ENCODE data around the gene RNF225.
"Not testable (repeated sequence)": the region's sequence is repeated elsewhere in the genome, so short reads cannot be mapped to it uniquely, and the experiment has no call there.

The RNF225 gene

GRCh38 chr19:58400316-58400915, 5.0 kb downstream of the RNF225 start:
- Histone ChIP-seq H4K20me1 (ENCODE audit: insufficient read depth, low read length) (no peaks in the 10 kb centered on the region), H3K9me2 (replicated peaks; ENCODE audit: insufficient read depth, low read length) (no peaks in the 10 kb centered on the region), H3K27ac (ENCODE audit: low read length) (no peak overlapping the region), H3K4me2 (ENCODE audit: low read depth, low read length) (no peak overlapping the region), H3K79me2 (ENCODE audit: low read length) (no peaks in the 10 kb centered on the region), H3K27me3 (replicated peaks; ENCODE audit: insufficient read depth, low read length) (peaks cover 5% of the 10 kb centered on the region; the same call in 1 of the 2 replicates), H3K36me3 (replicated peaks; ENCODE audit: insufficient read depth, low read length) (no peaks in the 10 kb centered on the region), H3K9ac (ENCODE audit: low read length) (no peak overlapping the region), H3K4me1 (ENCODE audit: low read length) (no peaks in the 10 kb centered on the region), H2AFZ (ENCODE audit: low read length) (no peak overlapping the region), H3K4me3 (ENCODE audit: low read length) (no peak overlapping the region), H3K9me3 (replicated peaks; ENCODE audit: insufficient read depth, low read length) (no peaks in the 10 kb centered on the region), H3F3A (ENCODE audit: insufficient read depth, low read length) (no peaks in the 10 kb centered on the region)
- TF ChIP-seq EZH2phosphoT487 (IDR thresholded peaks at IDR 0.05; ENCODE audit: low read length) (no peak), EZH2 (optimal IDR thresholded peaks at IDR 0.05; ENCODE audit: low read depth, low read length) (no peak)
- TF ChIP-seq, protein P1, sequence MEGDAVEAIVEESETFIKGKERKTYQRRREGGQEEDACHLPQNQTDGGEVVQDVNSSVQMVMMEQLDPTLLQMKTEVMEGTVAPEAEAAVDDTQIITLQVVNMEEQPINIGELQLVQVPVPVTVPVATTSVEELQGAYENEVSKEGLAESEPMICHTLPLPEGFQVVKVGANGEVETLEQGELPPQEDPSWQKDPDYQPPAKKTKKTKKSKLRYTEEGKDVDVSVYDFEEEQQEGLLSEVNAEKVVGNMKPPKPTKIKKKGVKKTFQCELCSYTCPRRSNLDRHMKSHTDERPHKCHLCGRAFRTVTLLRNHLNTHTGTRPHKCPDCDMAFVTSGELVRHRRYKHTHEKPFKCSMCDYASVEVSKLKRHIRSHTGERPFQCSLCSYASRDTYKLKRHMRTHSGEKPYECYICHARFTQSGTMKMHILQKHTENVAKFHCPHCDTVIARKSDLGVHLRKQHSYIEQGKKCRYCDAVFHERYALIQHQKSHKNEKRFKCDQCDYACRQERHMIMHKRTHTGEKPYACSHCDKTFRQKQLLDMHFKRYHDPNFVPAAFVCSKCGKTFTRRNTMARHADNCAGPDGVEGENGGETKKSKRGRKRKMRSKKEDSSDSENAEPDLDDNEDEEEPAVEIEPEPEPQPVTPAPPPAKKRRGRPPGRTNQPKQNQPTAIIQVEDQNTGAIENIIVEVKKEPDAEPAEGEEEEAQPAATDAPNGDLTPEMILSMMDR (IDR thresholded peaks at IDR 0.05; ENCODE audit: low read length): no peak
- no peak for DNase-seq

DNA sequence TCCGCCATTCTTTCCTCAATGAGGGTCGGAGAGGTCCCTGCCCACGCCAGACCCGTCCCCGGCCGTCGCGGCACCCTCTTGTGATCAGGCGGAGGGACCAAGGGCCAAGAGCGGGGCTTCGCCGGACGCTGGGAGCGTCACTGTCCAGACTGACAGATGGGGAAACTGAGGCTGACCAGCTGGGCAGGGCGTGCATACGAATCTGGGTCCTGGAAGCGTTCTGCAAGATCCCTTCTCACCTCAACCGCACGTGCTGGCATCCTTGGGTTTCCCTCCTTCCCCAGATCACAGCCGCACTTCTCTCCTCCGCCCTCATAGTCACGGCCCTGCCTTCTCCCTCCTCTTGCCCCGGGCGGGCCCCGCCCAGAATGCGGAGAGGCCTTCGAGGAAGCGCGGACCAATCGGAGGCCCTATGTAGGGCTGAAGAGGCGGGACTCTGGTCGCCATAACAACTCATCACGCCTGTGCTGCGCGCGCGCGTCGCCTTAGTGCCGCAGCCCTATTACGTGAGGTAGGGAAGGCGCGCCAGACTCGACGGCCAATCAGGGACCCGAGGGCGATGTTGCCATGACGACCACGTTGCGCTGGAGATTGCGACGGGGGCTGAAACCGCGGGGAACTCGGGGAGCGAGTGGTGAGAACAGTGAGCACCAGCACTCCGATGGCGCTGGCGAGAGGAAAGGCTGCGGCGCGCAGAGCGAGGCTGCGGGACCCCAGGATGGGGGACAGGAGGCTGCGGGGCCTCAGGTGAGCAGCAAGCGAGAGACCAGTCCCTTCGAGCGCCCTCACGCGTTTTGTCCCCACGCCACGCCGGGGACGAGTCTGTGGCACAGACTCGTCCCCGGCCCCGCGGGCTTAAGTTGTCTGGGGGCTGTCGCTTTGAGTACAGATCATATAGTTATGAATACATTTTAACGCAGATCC, 5.7 kb downstream of the RNF225 start:
- no peak overlapping the region for H3K27ac ChIP-seq (ENCODE audit: low read length)
- no peak for DNase-seq
- TF ChIP-seq, protein P1 (IDR thresholded peaks at IDR 0.05; ENCODE audit: low read length): no peak
- TF ChIP-seq EZH2 (optimal IDR thresholded peaks at IDR 0.05; ENCODE audit: low read depth, low read length) (no peak), EZH2phosphoT487 (IDR thresholded peaks at IDR 0.05; ENCODE audit: low read length) (no peak)
- H3K9me2 ChIP-seq (replicated peaks; ENCODE audit: insufficient read depth, low read length): no peaks in the 10 kb centered on the region
- no peaks in the 10 kb centered on the region for H3K9me3 ChIP-seq (replicated peaks; ENCODE audit: insufficient read depth, low read length)
- no peak overlapping the region for H3K9ac ChIP-seq (ENCODE audit: low read length)
- no peaks in the 10 kb centered on the region for H3K79me2 ChIP-seq (ENCODE audit: low read length)
- H3K4me3 ChIP-seq (ENCODE audit: low read length): no peak overlapping the region
- H3F3A ChIP-seq (ENCODE audit: insufficient read depth, low read length): no peaks in the 10 kb centered on the region
- no peaks in the 10 kb centered on the region for H4K20me1 ChIP-seq (ENCODE audit: insufficient read depth, low read length)
- no peaks in the 10 kb centered on the region for H3K36me3 ChIP-seq (replicated peaks; ENCODE audit: insufficient read depth, low read length)
- H3K27me3 ChIP-seq (replicated peaks; ENCODE audit: insufficient read depth, low read length): peaks cover 5% of the 10 kb centered on the region; the same call in 1 of the 2 replicates
- no peak overlapping the region for H2AFZ ChIP-seq (ENCODE audit: low read length)
- no peaks in the 10 kb centered on the region for H3K4me1 ChIP-seq (ENCODE audit: low read length)
- H3K4me2 ChIP-seq (ENCODE audit: low read depth, low read length): no peak overlapping the region

- H4K20me1 ChIP-seq (ENCODE audit: insufficient read depth, low read length): no peaks in the 10 kb centered on the region
- no peak overlapping the region for H3K4me2 ChIP-seq (ENCODE audit: low read depth, low read length)
- H3K79me2 ChIP-seq (ENCODE audit: low read length): no peaks in the 10 kb centered on the region
- peaks cover 5% of the 10 kb centered on the region; the same call in 1 of the 2 replicates for H3K27me3 ChIP-seq (replicated peaks; ENCODE audit: insufficient read depth, low read length)
- H3F3A ChIP-seq (ENCODE audit: insufficient read depth, low read length): no peaks in the 10 kb centered on the region
- no peaks in the 10 kb centered on the region for H3K9me3 ChIP-seq (replicated peaks; ENCODE audit: insufficient read depth, low read length)
- H3K9me2 ChIP-seq (replicated peaks; ENCODE audit: insufficient read depth, low read length): no peaks in the 10 kb centered on the region
- DNase-seq: no peak
- TF ChIP-seq EZH2 (optimal IDR thresholded peaks at IDR 0.05; ENCODE audit: low read depth, low read length) (no peak), EZH2phosphoT487 (IDR thresholded peaks at IDR 0.05; ENCODE audit: low read length) (no peak)
- TF ChIP-seq, protein P1 (IDR thresholded peaks at IDR 0.05; ENCODE audit: low read length): no peak
- no peak overlapping the region for H3K27ac ChIP-seq (ENCODE audit: low read length)
- H3K9ac ChIP-seq (ENCODE audit: low read length): no peak overlapping the region
- H2AFZ ChIP-seq (ENCODE audit: low read length): no peak overlapping the region
- H3K36me3 ChIP-seq (replicated peaks; ENCODE audit: insufficient read depth, low read length): no peaks in the 10 kb centered on the region
- no peaks in the 10 kb centered on the region for H3K4me1 ChIP-seq (ENCODE audit: low read length)
- H3K4me3 ChIP-seq (ENCODE audit: low read length): no peak overlapping the region
Measured at GRCh38 chr19:58401840-58402421, 6.5 kb downstream of the RNF225 start.

- not testable (repeated sequence) for DNase-seq; H3K36me3 ChIP-seq (replicated peaks; ENCODE audit: insufficient read depth, low read length); H3K9me2 ChIP-seq (replicated peaks; ENCODE audit: insufficient read depth, low read length); H3K4me2 ChIP-seq (ENCODE audit: low read depth, low read length); H3K27me3 ChIP-seq (replicated peaks; ENCODE audit: insufficient read depth, low read length); H3K4me1 ChIP-seq (ENCODE audit: low read length); H2AFZ ChIP-seq (ENCODE audit: low read length); H4K20me1 ChIP-seq (ENCODE audit: insufficient read depth, low read length); H3K27ac ChIP-seq (ENCODE audit: low read length); H3K4me3 ChIP-seq (ENCODE audit: low read length); H3F3A ChIP-seq (ENCODE audit: insufficient read depth, low read length); H3K9ac ChIP-seq (ENCODE audit: low read length); H3K9me3 ChIP-seq (replicated peaks; ENCODE audit: insufficient read depth, low read length); H3K79me2 ChIP-seq (ENCODE audit: low read length)
Measured at GRCh38 chr19:58403920-58404478, 8.5 kb downstream of the RNF225 start.
